IPS DF 4.7 (cell line): Measurements from ENCODE around the gene DPP6.
"Not testable (repeated sequence)": the region's sequence is repeated elsewhere in the genome, so short reads cannot be mapped to it uniquely, and the experiment has no call there.

Experiments
- DNase-seq: peaks from one replicate; pipeline ENCODE4 v3.0.0-alpha.2; 2013; ENCODE audit warnings: low spot score; ENCODE audit errors: extremely low read depth

The DPP6 gene

GRCh38 chr7:154051643-154052529, at the start of gene DPP6:
Gene DPP6, plus strand, starts transcription at chr7:154052398.
- DNase-seq, result not testable (repeated sequence)

- not testable (repeated sequence) for DNase-seq
These were observed 42.7 kb upstream of the DPP6 start for GRCh38 chr7:154009423-154009911.

- DNase-seq, result not testable (repeated sequence)
These were observed 41.3 kb upstream of the DPP6 start for GRCh38 chr7:154010726-154011568.

- not testable (repeated sequence) for DNase-seq
These were observed 39.4 kb upstream of the DPP6 start for GRCh38 chr7:154012800-154013199.

GRCh38 chr7:154015636-154016035, 36.6 kb upstream of the DPP6 start:
- not testable (repeated sequence) for DNase-seq

- DNase-seq, result not testable (repeated sequence)
These were observed 33.8 kb upstream of the DPP6 start for GRCh38 chr7:154018354-154018753.

GRCh38 chr7:154027805-154028204, 24.4 kb upstream of the DPP6 start:
- DNase-seq, result not testable (repeated sequence)

- not testable (repeated sequence) for DNase-seq
These were observed 21.6 kb upstream of the DPP6 start for GRCh38 chr7:154030476-154031080.

- DNase-seq, result not testable (repeated sequence)
These were observed 12.6 kb upstream of the DPP6 start for GRCh38 chr7:154039466-154040165.

- not testable (repeated sequence) for DNase-seq
These were observed 1.8 kb upstream of the DPP6 start for GRCh38 chr7:154050394-154050793.

- DNase-seq, result not testable (repeated sequence)
These were observed 1.1 kb upstream of the DPP6 start for GRCh38 chr7:154051006-154051642.

- not testable (repeated sequence) for DNase-seq
These were observed 493 bp downstream of the DPP6 start for GRCh38 chr7:154052530-154053252.

- DNase-seq, result not testable (repeated sequence)
These were observed 1.5 kb downstream of the DPP6 start for GRCh38 chr7:154053466-154054312.

GRCh38 chr7:154054664-154055063, 2.5 kb downstream of the DPP6 start:
- not testable (repeated sequence) for DNase-seq

- not testable (repeated sequence) for DNase-seq
These were observed 3.4 kb downstream of the DPP6 start for GRCh38 chr7:154055491-154056106.

GRCh38 chr7:154058783-154059182, 6.6 kb downstream of the DPP6 start:
- DNase-seq, result not testable (repeated sequence)

- DNase-seq, result not testable (repeated sequence)
These were observed 8.4 kb downstream of the DPP6 start for GRCh38 chr7:154060551-154060950.

GRCh38 chr7:154071833-154072232, 19.6 kb downstream of the DPP6 start:
- DNase-seq, result not testable (repeated sequence)
